Loucy (cell line): Measurements from ENCODE around the gene FITM2.

ENCODE experiments used
- H2AFZ ChIP-seq: fragments of 200-600 bp; sonication (generic); 2 replicates; pipeline ENCODE4 v1.6.0; 2016; ENCODE audit warnings: antibody characterized with exemption, mild to moderate bottlenecking, low read length, moderate library complexity
- H3F3A ChIP-seq: fragments of 200-600 bp; 2 replicates; pipeline ENCODE4 v1.6.0; 2016; ENCODE audit warnings: antibody characterized with exemption, low read depth, mild to moderate bottlenecking
- H3K27me3 ChIP-seq: fragments of 200-600 bp; sonication (generic); 2 replicates; pipeline ENCODE4 v1.6.1; 2014; ENCODE audit warnings: low read length, mild to moderate bottlenecking; ENCODE audit not compliant: insufficient read depth, poor library complexity, severe bottlenecking
- H3K36me3 ChIP-seq: fragments of 200-600 bp; sonication (generic); 2 replicates; pipeline ENCODE4 v1.6.1; 2016; ENCODE audit warnings: low read length; ENCODE audit not compliant: insufficient read depth
- H3K4me1 ChIP-seq: fragments of 200-600 bp; sonication (generic); 2 replicates; pipeline ENCODE4 v1.5.1; 2014; ENCODE audit warnings: low read length, mild to moderate bottlenecking; ENCODE audit not compliant: insufficient read depth, poor library complexity, severe bottlenecking
- H3K4me2 ChIP-seq: fragments of 200-600 bp; sonication (generic); 2 replicates; pipeline ENCODE4 v1.6.0; 2014; ENCODE audit warnings: antibody characterized with exemption, low read length, low read depth, mild to moderate bottlenecking; ENCODE audit not compliant: poor library complexity, severe bottlenecking
- H3K4me3 ChIP-seq: fragments of 200-600 bp; sonication (generic); 2 replicates; pipeline ENCODE4 v1.5.1; 2014; ENCODE audit warnings: low read length, mild to moderate bottlenecking, mixed read lengths; ENCODE audit not compliant: poor library complexity, severe bottlenecking
- H3K79me2 ChIP-seq: fragments of 200-600 bp; sonication (generic); 2 replicates; pipeline ENCODE4 v1.6.1; 2014; ENCODE audit warnings: low read length; ENCODE audit not compliant: insufficient read depth
- H3K9ac ChIP-seq: fragments of 200-600 bp; sonication (generic); 2 replicates; pipeline ENCODE4 v1.6.0; 2014; ENCODE audit warnings: mild to moderate bottlenecking, low read depth, low read length, moderate library complexity; ENCODE audit not compliant: poor library complexity, severe bottlenecking
- H3K9me2 ChIP-seq: fragments of 200-600 bp; sonication (generic); replicated peaks from 2 replicates; pipeline ENCODE4 v1.6.1; 2016; ENCODE audit warnings: low read depth, low read length, mixed read lengths
- H3K9me3 ChIP-seq: fragments of 200-600 bp; sonication (generic); 2 replicates; pipeline ENCODE4 v1.6.1; 2014; ENCODE audit warnings: mild to moderate bottlenecking, antibody characterized with exemption, low read length, low read depth; ENCODE audit not compliant: insufficient read depth
- H4K20me1 ChIP-seq: fragments of 200-600 bp; sonication (generic); 2 replicates; pipeline ENCODE4 v1.6.0; 2014; ENCODE audit warnings: antibody characterized with exemption, low read length, mild to moderate bottlenecking; ENCODE audit not compliant: insufficient read depth, poor library complexity, severe bottlenecking
- CTCF ChIP-seq: fragments of 200-600 bp; sonication (generic); conservative IDR thresholded peaks from 2 replicates; pipeline ENCODE4 v1.5.1; 2014; ENCODE audit warnings: mild to moderate bottlenecking, antibody characterized with exemption, low read length
- EZH2phosphoT487 ChIP-seq: fragments of 200-600 bp; IDR thresholded peaks from 2 replicates; pipeline ENCODE4 v1.6.1; 2018; ENCODE audit warnings: antibody characterized with exemption, mild to moderate bottlenecking, moderate library complexity, borderline replicate concordance

FITM2 gene

GRCh38 chr20:44310664-44311639 lies at the start of gene FITM2:
TSS of gene FITM2 (minus strand) at chr20:44311202. CDS start at chr20:44311148, 54 bp downstream.
- H3K4me1 ChIP-seq, result peaks cover 12% of the 10 kb centered on the region
- peaks cover 14% of the 10 kb centered on the region; the same call in 1 of the 2 replicates for H3K79me2 ChIP-seq
- no peaks in the 10 kb centered on the region for H4K20me1 ChIP-seq
- peak within 1 kb of the TSS; percentile 97 for H2AFZ ChIP-seq
- no peaks in the 10 kb centered on the region for H3F3A ChIP-seq
- H3K36me3 ChIP-seq, result no peaks in the 10 kb centered on the region
- peak within 1 kb of the TSS; percentile 81 for H3K9ac ChIP-seq
- no peaks in the 10 kb centered on the region for H3K9me3 ChIP-seq
- H3K4me3 ChIP-seq, result peak within 1 kb of the TSS; percentile 81
- no peaks in the 10 kb centered on the region for H3K9me2 ChIP-seq
- H3K27me3 ChIP-seq, result no peaks in the 10 kb centered on the region
- TF ChIP-seq CTCF (peak; percentile 83), EZH2phosphoT487 (no peak)
- peak within 1 kb of the TSS; percentile 96 for H3K4me2 ChIP-seq

- Histone ChIP-seq H2AFZ (no peak overlapping the region), H3K4me1 (no peaks in the 10 kb centered on the region), H3K79me2 (no peaks in the 10 kb centered on the region), H3K9me3 (no peaks in the 10 kb centered on the region), H3K9ac (no peak overlapping the region), H4K20me1 (no peaks in the 10 kb centered on the region), H3K4me2 (no peak overlapping the region), H3K36me3 (no peaks in the 10 kb centered on the region), H3K27me3 (no peaks in the 10 kb centered on the region), H3F3A (no peaks in the 10 kb centered on the region), H3K4me3 (no peak overlapping the region), H3K9me2 (no peaks in the 10 kb centered on the region)
- no peak for TF ChIP-seq EZH2phosphoT487
- no peak for TF ChIP-seq CTCF
Measured at GRCh38 chr20:44360221-44360620, 49.2 kb upstream of the FITM2 start.

- Histone ChIP-seq H3K9me2 (no peaks in the 10 kb centered on the region), H3K9ac (no peak overlapping the region), H2AFZ (no peak overlapping the region), H3K9me3 (no peaks in the 10 kb centered on the region), H3K36me3 (no peaks in the 10 kb centered on the region), H3K4me2 (no peak overlapping the region), H3K4me3 (no peak overlapping the region), H3K4me1 (no peaks in the 10 kb centered on the region), H3F3A (no peaks in the 10 kb centered on the region), H3K79me2 (no peaks in the 10 kb centered on the region), H4K20me1 (no peaks in the 10 kb centered on the region), H3K27me3 (no peaks in the 10 kb centered on the region)
- TF ChIP-seq CTCF (no peak), EZH2phosphoT487 (no peak)
Measured at GRCh38 chr20:44358776-44359175, 47.8 kb upstream of the FITM2 start.
